PC-3 (cell line): ENCODE data around the gene LFNG.
A peak's percentile ranks its signal among the peaks of the same experiment; 100 is the strongest.

Experiments used
- EZH2 ChIP-seq: fragments of 300-600 bp; sonication (generic); IDR thresholded peaks from one replicate; pipeline ENCODE4 v1.6.1; 2017; ENCODE audit warnings: antibody characterized with exemption, mild to moderate bottlenecking, low read length; ENCODE audit not compliant: unreplicated experiment
- EZH2phosphoT487 ChIP-seq: fragments of 300-600 bp; sonication (generic); IDR thresholded peaks from 2 replicates; pipeline ENCODE4 v1.6.1; 2018; ENCODE audit warnings: mild to moderate bottlenecking, antibody characterized with exemption, low read length, borderline replicate concordance
- TF ChIP-seq, protein P1 (sequence below): fragments of 300-600 bp; sonication (generic); conservative IDR thresholded peaks from 2 replicates; pipeline ENCODE4 v1.5.1; 2017; ENCODE audit warnings: antibody characterized with exemption, low read depth, mild to moderate bottlenecking, low read length

DNA sequence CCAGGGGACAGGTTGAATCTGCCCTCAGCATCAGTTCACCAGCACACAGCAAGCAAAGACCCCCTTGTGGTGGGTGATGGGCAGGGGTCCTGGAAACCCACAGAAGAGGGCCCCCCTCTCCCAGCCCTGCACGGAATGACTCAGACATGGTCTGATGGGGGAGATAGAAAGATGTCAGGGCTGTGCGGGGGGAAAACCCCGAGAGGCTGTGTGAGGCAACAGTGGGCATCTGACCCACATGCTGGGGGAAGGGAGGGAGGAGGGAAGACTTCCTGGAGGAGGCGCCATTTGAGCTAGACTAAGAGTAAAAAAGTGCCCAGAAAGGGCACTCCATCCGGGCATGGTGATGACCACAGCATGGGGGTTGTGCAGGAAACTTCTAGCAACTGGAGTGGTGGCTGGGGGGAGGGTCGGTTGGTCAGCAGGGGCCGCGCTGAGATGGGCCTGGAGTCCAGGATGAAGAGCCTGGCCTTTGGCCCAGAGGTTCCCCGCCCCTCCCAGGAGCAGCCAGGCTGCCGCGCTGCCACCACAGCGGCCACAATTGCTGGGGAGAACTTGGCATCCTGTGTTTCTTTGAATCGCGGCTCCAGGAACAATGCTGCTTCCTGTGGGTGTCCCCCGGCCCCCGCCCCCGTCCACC, 2.5 kb downstream of the LFNG start:
- TF ChIP-seq, protein P1, sequence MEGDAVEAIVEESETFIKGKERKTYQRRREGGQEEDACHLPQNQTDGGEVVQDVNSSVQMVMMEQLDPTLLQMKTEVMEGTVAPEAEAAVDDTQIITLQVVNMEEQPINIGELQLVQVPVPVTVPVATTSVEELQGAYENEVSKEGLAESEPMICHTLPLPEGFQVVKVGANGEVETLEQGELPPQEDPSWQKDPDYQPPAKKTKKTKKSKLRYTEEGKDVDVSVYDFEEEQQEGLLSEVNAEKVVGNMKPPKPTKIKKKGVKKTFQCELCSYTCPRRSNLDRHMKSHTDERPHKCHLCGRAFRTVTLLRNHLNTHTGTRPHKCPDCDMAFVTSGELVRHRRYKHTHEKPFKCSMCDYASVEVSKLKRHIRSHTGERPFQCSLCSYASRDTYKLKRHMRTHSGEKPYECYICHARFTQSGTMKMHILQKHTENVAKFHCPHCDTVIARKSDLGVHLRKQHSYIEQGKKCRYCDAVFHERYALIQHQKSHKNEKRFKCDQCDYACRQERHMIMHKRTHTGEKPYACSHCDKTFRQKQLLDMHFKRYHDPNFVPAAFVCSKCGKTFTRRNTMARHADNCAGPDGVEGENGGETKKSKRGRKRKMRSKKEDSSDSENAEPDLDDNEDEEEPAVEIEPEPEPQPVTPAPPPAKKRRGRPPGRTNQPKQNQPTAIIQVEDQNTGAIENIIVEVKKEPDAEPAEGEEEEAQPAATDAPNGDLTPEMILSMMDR: peak; percentile 21; the same call in 1 of the 2 replicates
- TF ChIP-seq EZH2 (no peak), EZH2phosphoT487 (no peak)
